Neutrophil (primary cell): Measurements from ENCODE around the gene BCL2L13.

ENCODE experiments used
- H3K27ac ChIP-seq: fragments of 200-600 bp; sonication (generic); 2 replicates; pipeline ENCODE4 v1.5.1; 2016; ENCODE audit warnings: mild to moderate bottlenecking, moderate library complexity
- H3K27me3 ChIP-seq: fragments of 200-600 bp; sonication (generic); 2 replicates; pipeline ENCODE4 v1.6.0; 2016; ENCODE audit warnings: mild to moderate bottlenecking
- H3K36me3 ChIP-seq: fragments of 200-600 bp; sonication (generic); 2 replicates; pipeline ENCODE4 v1.5.1; 2017
- H3K4me1 ChIP-seq, 2 experiments: fragments of 200-600 bp in 1 of 2; sonication (generic) in 1 of 2; 1 replicate in 1 of 2; 2 replicates in 1 of 2; pipeline versions ENCODE4 v1.5.1 to v1.6.1; 2013 to 2016; ENCODE audit warnings: low read depth in 1 of 2, low read length in 1 of 2, mild to moderate bottlenecking in 1 of 2, moderate library complexity in 1 of 2; ENCODE audit not compliant: control insufficient read depth in 1 of 2, insufficient read depth in 1 of 2
- H3K4me3 ChIP-seq, 2 experiments: fragments of 200-600 bp in 1 of 2; sonication (generic) in 1 of 2; 1 replicate in 1 of 2; 2 replicates in 1 of 2; pipeline ENCODE4 v1.5.1; 2013 to 2016; ENCODE audit warnings: low read depth in 1 of 2, low read length in 1 of 2, mild to moderate bottlenecking in 1 of 2, moderate library complexity in 1 of 2
- H3K9me3 ChIP-seq: fragments of 200-600 bp; sonication (generic); 2 replicates; pipeline ENCODE4 v1.5.1; 2016
- CTCF ChIP-seq: fragments of 200-600 bp; sonication (generic); IDR thresholded peaks from 2 replicates; pipeline ENCODE4 v1.5.1; 2016; ENCODE audit warnings: antibody characterized with exemption

BCL2L13 gene

DNA sequence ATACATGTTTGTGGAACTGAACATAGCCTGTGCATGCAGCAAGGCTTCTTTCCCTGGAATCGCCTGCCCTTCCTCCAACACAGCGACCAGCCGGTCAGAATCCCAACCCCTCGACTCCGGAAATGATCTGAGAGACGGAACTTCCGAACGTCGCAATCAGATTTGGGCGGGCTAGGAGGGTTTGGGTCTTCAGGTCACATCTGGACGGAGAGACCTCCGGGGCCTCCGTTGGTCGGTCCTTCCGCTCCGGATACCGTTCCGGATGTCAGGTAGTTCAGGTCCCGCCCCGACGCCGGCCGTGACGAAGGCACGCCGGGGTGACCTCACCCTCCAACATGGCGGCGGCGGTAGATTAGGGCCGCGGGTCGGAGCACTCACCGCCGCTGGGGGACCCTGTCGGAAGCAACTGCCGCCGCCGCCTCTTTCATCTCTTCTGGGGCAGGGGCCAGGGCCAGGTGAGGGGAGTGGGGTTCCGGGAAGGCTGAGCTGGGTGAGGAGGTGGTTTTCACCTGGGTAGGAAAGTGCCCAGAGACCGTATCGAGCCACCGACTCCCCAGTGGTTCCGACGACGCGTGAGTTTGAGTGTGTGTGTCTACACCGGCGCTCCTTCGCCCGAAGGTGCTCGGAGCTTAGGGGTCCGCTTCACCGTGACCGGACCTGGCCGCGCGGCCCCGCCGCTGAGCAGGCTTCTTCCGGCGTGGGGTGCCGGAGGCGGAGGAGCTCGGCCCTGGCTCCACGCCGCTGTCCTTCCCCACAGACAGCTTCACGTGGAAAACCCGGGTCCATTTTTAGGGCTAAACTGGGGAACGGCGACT lies at the start of gene BCL2L13:
Gene BCL2L13, plus strand, starts transcription at position 326 of the 815 bp plus-strand sequence. CDS start 16,955 bp downstream, outside the sequence.
- peak within 1 kb of the TSS; percentile 89 for H3K27ac ChIP-seq
- peaks cover 43 to 45% of the 10 kb centered on the region in 2 experiments for H3K4me1 ChIP-seq
- no peaks in the 10 kb centered on the region for H3K27me3 ChIP-seq
- no peaks in the 10 kb centered on the region for H3K9me3 ChIP-seq
- H3K36me3 ChIP-seq: no peaks in the 10 kb centered on the region
- peak within 1 kb of the TSS; percentile 71 to 87 for H3K4me3 ChIP-seq
- no peak for TF ChIP-seq CTCF

DNA sequence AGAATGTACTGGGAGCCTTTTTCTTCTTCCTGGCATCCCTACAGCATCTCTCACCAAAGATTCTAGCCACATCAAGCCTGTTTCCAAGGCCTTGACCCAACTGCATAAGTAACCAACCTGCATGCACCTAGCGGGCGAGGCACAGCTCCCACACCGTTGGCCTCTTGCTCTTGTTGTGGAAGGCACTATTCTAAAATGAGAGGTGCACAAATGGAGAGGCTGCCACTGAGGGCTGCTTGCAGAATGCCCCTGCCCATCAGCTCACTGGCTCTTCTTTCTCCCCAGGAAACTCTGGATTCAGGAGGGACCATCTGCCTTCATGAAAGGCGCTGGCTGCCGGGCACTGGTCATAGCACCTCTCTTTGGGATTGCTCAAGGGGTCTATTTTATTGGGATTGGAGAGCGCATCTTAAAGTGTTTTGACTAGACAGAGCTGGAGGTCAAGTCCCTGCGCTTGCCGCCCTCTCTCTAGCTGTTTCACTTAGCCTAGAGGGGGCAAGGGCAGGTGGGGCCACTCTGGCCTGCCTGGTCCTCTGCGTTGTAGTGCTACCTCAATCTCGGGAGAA lies 48.7 kb upstream of the BCL2L13 start:
- H3K4me1 ChIP-seq: no peaks in the 10 kb centered on the region
- H3K36me3 ChIP-seq: peaks cover 58% of the 10 kb centered on the region
- H3K27ac ChIP-seq: no peak overlapping the region
- H3K9me3 ChIP-seq: no peaks in the 10 kb centered on the region
- no peaks in the 10 kb centered on the region for H3K27me3 ChIP-seq
- TF ChIP-seq CTCF: no peak
- H3K4me3 ChIP-seq: no peak overlapping the region

DNA sequence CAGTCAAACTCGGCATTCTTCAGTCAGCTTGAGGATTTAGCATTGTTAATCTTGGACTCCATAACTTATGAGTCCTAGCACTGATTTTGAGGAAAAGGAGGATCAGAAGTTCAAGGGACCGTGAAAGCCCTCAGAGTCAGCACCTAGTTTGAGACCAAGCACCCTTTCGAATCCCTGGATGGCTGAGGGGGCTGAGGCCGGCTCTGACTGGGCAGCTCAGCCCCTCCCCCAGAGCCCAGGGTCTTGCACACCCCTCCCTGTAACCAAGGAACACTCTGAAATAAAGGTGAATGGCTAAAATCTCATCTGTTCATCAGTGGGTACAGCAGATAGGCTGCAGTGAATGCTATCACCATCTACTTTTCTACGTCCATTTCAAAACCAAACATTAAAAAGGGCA lies 48.0 kb upstream of the BCL2L13 start:
- no peak for TF ChIP-seq CTCF
- no peaks in the 10 kb centered on the region for H3K4me1 ChIP-seq
- peaks cover 65% of the 10 kb centered on the region for H3K36me3 ChIP-seq
- H3K4me3 ChIP-seq: no peak overlapping the region
- no peaks in the 10 kb centered on the region for H3K27me3 ChIP-seq
- H3K27ac ChIP-seq: no peak overlapping the region
- H3K9me3 ChIP-seq: no peaks in the 10 kb centered on the region

GRCh38 chr22:17592201-17592600 lies 46.4 kb upstream of the BCL2L13 start:
- Histone ChIP-seq H3K36me3 (peaks cover 81% of the 10 kb centered on the region), H3K27me3 (no peaks in the 10 kb centered on the region), H3K27ac (no peak overlapping the region), H3K4me3 (no peak overlapping the region), H3K9me3 (no peaks in the 10 kb centered on the region), H3K4me1 (no peaks in the 10 kb centered on the region)
- TF ChIP-seq CTCF: no peak

GRCh38 chr22:17596226-17596625 lies 42.3 kb upstream of the BCL2L13 start:
- TF ChIP-seq CTCF: no peak
- Histone ChIP-seq H3K27ac (no peak overlapping the region), H3K4me1 (no peaks in the 10 kb centered on the region), H3K4me3 (no peak overlapping the region), H3K9me3 (no peaks in the 10 kb centered on the region), H3K27me3 (no peaks in the 10 kb centered on the region), H3K36me3 (peaks cover 100% of the 10 kb centered on the region)
